Smooth muscle cell (in vitro differentiated cells): Measurements from ENCODE around the gene TNFRSF1A. TPM values are rescaled to one million over a fixed set of nuclear protein-coding genes. Genes with fewer than 3 reads are reported as not detected.

Experiments
- DNase-seq: peaks from one replicate; lab custom pipeline; 2025; ENCODE audit not compliant: unreplicated experiment; lab: John Stamatoyannopoulos, UW
- H2AFZ ChIP-seq: fragments of 200-600 bp; sonication (generic); 2 replicates; pipeline ENCODE4 v1.6.0; 2016; ENCODE audit warnings: antibody characterized with exemption, low read depth, mild to moderate bottlenecking
- H3F3A ChIP-seq: fragments of 200-600 bp; sonication (generic); 2 replicates; pipeline ENCODE4 v1.6.0; 2017; ENCODE audit warnings: antibody characterized with exemption, low read depth
- H3K27ac ChIP-seq: fragments of 200-600 bp; sonication (generic); 2 replicates; pipeline ENCODE4 v1.5.1; 2016; ENCODE audit warnings: low read depth, mild to moderate bottlenecking
- H3K27me3 ChIP-seq: fragments of 200-600 bp; sonication (generic); 2 replicates; pipeline ENCODE4 v1.6.1; 2016; ENCODE audit warnings: low read depth, mild to moderate bottlenecking
- H3K36me3 ChIP-seq: fragments of 200-600 bp; sonication (generic); 2 replicates; pipeline ENCODE4 v1.5.1; 2016; ENCODE audit warnings: low read depth
- H3K4me1 ChIP-seq: fragments of 200-600 bp; sonication (generic); 2 replicates; pipeline ENCODE4 v1.5.1; 2016; ENCODE audit warnings: low read depth
- H3K4me2 ChIP-seq: fragments of 200-600 bp; sonication (generic); 2 replicates; pipeline ENCODE4 v1.6.0; 2016; ENCODE audit warnings: mild to moderate bottlenecking
- H3K4me3 ChIP-seq: fragments of 200-600 bp; sonication (generic); 2 replicates; pipeline ENCODE4 v1.5.1; 2016; ENCODE audit warnings: mild to moderate bottlenecking
- H3K79me2 ChIP-seq: fragments of 200-600 bp; sonication (generic); 2 replicates; pipeline ENCODE4 v1.6.0; 2016; ENCODE audit warnings: low read depth, mild to moderate bottlenecking
- H3K9ac ChIP-seq: fragments of 200-600 bp; sonication (generic); 2 replicates; pipeline ENCODE4 v1.6.0; 2016; ENCODE audit warnings: low read depth
- H3K9me3 ChIP-seq: fragments of 200-600 bp; sonication (generic); replicated peaks from 2 replicates; pipeline ENCODE4 v1.5.1; 2016; ENCODE audit warnings: low read depth
- H4K20me1 ChIP-seq: fragments of 200-600 bp; sonication (generic); 2 replicates; pipeline ENCODE4 v1.6.0; 2016; ENCODE audit warnings: low read depth
- WGBS: methylation state at CpG from one replicate; pipeline ENCODE4 v1.1.7; 2016; ENCODE audit warnings: low lambda C conversion rate; 5-methylcytosine and 5-hydroxymethylcytosine counted together
- polyA plus RNA-seq: library from polyadenylated mRNA; unstranded; fragments of >200 nt; fragmentation: Nextera tagmentation; extraction: Ambion mirVana; gene quantifications from 2 replicates; pipeline ENCODE4 v1.2.1, GENCODE V29; 2016
- small RNA-seq: library from RNA; depleted of rRNA; stranded (forward); fragments of <200 nt; gene quantifications from one replicate; pipeline ENCODE3, GENCODE V24; 2014
- total RNA-seq: library from RNA; depleted of rRNA; stranded (reverse); fragments of >200 nt; gene quantifications from 2 replicates; pipeline ENCODE4 v1.2.3, GENCODE V29; 2014
- TF ChIP-seq, protein P1 (sequence below): fragments of 200-600 bp; sonication (generic); IDR thresholded peaks from 2 replicates; pipeline ENCODE4 v1.5.1; 2017; ENCODE audit warnings: borderline replicate concordance, mild to moderate bottlenecking, antibody characterized with exemption; ENCODE audit not compliant: insufficient read depth, poor library complexity, severe bottlenecking

Gene TNFRSF1A
- total and polyA plus RNA-seq, 2 experiments from 2014 or later = 110 to 144 TPM

DNA sequence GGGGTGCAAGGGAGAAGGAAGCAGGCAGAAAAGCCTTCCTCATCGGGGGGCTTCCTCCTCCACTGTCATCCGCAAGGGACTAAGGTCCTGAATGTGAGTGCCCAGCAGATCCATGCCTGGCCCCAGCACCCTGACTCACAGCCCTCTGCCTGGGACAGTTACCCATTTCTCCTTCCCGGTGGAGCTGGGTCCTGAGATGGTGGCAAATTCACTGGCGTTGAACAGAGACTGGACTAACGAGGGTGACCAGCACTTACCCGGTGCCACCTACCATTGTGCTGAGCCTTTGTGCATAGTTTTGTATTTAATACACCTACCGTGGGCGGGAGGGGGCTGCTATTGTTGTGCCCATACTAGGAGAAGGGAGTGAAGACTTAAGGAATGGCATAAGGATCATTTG lies 62.2 kb downstream of the TNFRSF1A start:
- Histone ChIP-seq H3K27ac (peak overlapping the region; percentile 74), H3K9me3 (no peaks in the 10 kb centered on the region), H3K4me2 (peak overlapping the region; percentile 78), H2AFZ (no peak overlapping the region), H3K36me3 (no peaks in the 10 kb centered on the region), H3K4me1 (peaks cover 10% of the 10 kb centered on the region), H3K27me3 (no peaks in the 10 kb centered on the region), H4K20me1 (no peaks in the 10 kb centered on the region), H3K79me2 (no peaks in the 10 kb centered on the region), H3F3A (peaks cover 12% of the 10 kb centered on the region), H3K9ac (peak overlapping the region; percentile 29), H3K4me3 (no peak overlapping the region)
- WGBS = 74% methylated on average over 8 of the region's 8 CpGs
- TF ChIP-seq, protein P1, sequence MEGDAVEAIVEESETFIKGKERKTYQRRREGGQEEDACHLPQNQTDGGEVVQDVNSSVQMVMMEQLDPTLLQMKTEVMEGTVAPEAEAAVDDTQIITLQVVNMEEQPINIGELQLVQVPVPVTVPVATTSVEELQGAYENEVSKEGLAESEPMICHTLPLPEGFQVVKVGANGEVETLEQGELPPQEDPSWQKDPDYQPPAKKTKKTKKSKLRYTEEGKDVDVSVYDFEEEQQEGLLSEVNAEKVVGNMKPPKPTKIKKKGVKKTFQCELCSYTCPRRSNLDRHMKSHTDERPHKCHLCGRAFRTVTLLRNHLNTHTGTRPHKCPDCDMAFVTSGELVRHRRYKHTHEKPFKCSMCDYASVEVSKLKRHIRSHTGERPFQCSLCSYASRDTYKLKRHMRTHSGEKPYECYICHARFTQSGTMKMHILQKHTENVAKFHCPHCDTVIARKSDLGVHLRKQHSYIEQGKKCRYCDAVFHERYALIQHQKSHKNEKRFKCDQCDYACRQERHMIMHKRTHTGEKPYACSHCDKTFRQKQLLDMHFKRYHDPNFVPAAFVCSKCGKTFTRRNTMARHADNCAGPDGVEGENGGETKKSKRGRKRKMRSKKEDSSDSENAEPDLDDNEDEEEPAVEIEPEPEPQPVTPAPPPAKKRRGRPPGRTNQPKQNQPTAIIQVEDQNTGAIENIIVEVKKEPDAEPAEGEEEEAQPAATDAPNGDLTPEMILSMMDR = no peak
- DNase-seq = no peak

DNA sequence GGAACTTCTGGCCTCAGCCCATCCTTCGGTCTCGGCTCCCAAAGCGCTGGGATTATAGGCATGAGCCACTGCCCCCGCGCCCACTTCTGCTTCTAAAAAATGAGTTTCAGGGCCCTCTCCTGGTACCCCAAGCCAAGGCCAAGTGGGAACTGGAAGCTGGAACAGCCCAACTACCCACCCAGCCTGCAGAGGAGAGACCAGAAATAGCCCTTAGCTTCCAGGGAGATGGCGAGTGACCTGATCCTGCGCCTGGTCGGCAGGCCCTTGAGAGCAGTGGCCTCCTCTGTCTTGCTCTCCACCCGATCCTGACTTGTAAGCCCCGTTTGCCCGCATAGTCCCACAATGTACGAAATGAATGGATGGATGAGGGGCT lies 62.6 kb downstream of the TNFRSF1A start:
- Histone ChIP-seq H3K4me2 (peak overlapping the region; percentile 78), H3K27me3 (no peaks in the 10 kb centered on the region), H3K79me2 (no peaks in the 10 kb centered on the region), H3K4me3 (no peak overlapping the region), H3K4me1 (peaks cover 14% of the 10 kb centered on the region), H3K9ac (no peak overlapping the region), H2AFZ (peak overlapping the region; percentile 14), H3K27ac (peak overlapping the region; percentile 74), H3K9me3 (no peaks in the 10 kb centered on the region), H3K36me3 (no peaks in the 10 kb centered on the region), H4K20me1 (no peaks in the 10 kb centered on the region), H3F3A (peaks cover 12% of the 10 kb centered on the region)
- no peak for DNase-seq
- TF ChIP-seq, protein P1 = no peak
- 94% methylated on average over 12 of the region's 12 CpGs for WGBS

Small RNA genes within 50 kb of the gene (small RNA-seq; reads per million reads assigned to genes)
- not detected for gene RN7SL391P

Other genes starting within 250 kb of the TNFRSF1A start
- gene VWF, start 217.4 kb downstream of the TNFRSF1A start, total RNA-seq = 0.09 TPM in 1 of 2 replicates, not detected in the other
- gene VWF, start 217.4 kb downstream of the TNFRSF1A start, polyA plus RNA-seq = 0.19 and 0.79 TPM in 2 replicates
- gene CD9, start 141.7 kb downstream of the TNFRSF1A start, total RNA-seq = 153 and 207 TPM in 2 replicates
- 144 and 236 TPM in 2 replicates for gene CD9, start 141.7 kb downstream of the TNFRSF1A start, polyA plus RNA-seq
- gene PLEKHG6, start 31.4 kb downstream of the TNFRSF1A start, total RNA-seq = 6.5 and 7.8 TPM in 2 replicates
- gene PLEKHG6, start 31.4 kb downstream of the TNFRSF1A start, polyA plus RNA-seq = 5.2 and 21.9 TPM in 2 replicates
- 1.3 and 1.5 TPM in 2 replicates for gene SCNN1A, start 33.5 kb upstream of the TNFRSF1A start, total RNA-seq
- 0.57 and 1.0 TPM in 2 replicates for gene SCNN1A, start 33.5 kb upstream of the TNFRSF1A start, polyA plus RNA-seq
- 35.1 and 38.3 TPM in 2 replicates for gene LTBR, start 42.1 kb upstream of the TNFRSF1A start, total RNA-seq
- 72.9 and 97.8 TPM in 2 replicates for gene LTBR, start 42.1 kb upstream of the TNFRSF1A start, polyA plus RNA-seq
- not detected in 2 replicates for gene CD27, start 102.9 kb upstream of the TNFRSF1A start, total RNA-seq
- gene CD27, start 102.9 kb upstream of the TNFRSF1A start, polyA plus RNA-seq = not detected in 2 replicates
- gene TAPBPL, start 110.0 kb upstream of the TNFRSF1A start, total RNA-seq = 0.85 TPM in 1 of 2 replicates, not detected in the other
- 1.5 and 3.2 TPM in 2 replicates for gene TAPBPL, start 110.0 kb upstream of the TNFRSF1A start, polyA plus RNA-seq
- gene VAMP1, start 128.6 kb upstream of the TNFRSF1A start, total RNA-seq = 3.5 and 10.0 TPM in 2 replicates
- gene VAMP1, start 128.6 kb upstream of the TNFRSF1A start, polyA plus RNA-seq = 7.5 and 8.6 TPM in 2 replicates
- 122 and 126 TPM in 2 replicates for gene MRPL51, start 151.2 kb upstream of the TNFRSF1A start, total RNA-seq
- 364 and 377 TPM in 2 replicates for gene MRPL51, start 151.2 kb upstream of the TNFRSF1A start, polyA plus RNA-seq
- gene NCAPD2, start 152.0 kb upstream of the TNFRSF1A start, total RNA-seq = 22.7 and 78.9 TPM in 2 replicates
- 17.6 and 21.5 TPM in 2 replicates for gene NCAPD2, start 152.0 kb upstream of the TNFRSF1A start, polyA plus RNA-seq
- gene GAPDH, start 192.4 kb upstream of the TNFRSF1A start, total RNA-seq = 5,015 and 5,158 TPM in 2 replicates
- 9,934 and 11,119 TPM in 2 replicates for gene GAPDH, start 192.4 kb upstream of the TNFRSF1A start, polyA plus RNA-seq
- gene IFFO1, start 214.0 kb upstream of the TNFRSF1A start, total RNA-seq = 4.2 and 5.2 TPM in 2 replicates
- gene IFFO1, start 214.0 kb upstream of the TNFRSF1A start, polyA plus RNA-seq = 13.3 and 19.1 TPM in 2 replicates
- gene NOP2, start 226.2 kb upstream of the TNFRSF1A start, total RNA-seq = 29.7 and 41.9 TPM in 2 replicates
- 23.6 and 30.4 TPM in 2 replicates for gene NOP2, start 226.2 kb upstream of the TNFRSF1A start, polyA plus RNA-seq